Psoas muscle (tissue), 8 donors: ENCODE data around the gene DSE. TPM values are rescaled to one million over a fixed set of nuclear protein-coding genes. Genes with fewer than 3 reads are reported as not detected.
A peak's percentile ranks its signal among the peaks of the same experiment; 100 is the strongest.
"Not testable (repeated sequence)": the region's sequence is repeated elsewhere in the genome, so short reads cannot be mapped to it uniquely, and the experiment has no call there.

ENCODE experiments used
- ATAC-seq, 4 donors: fragments of 200-7000 bp; cut with Tn5 transposase; one replicate each; pipeline ENCODE4 v1.9.1; 2020; ENCODE audit warnings: moderate library complexity in 3 of 4, mild to moderate bottlenecking in 2 of 4
- DNase-seq, 2 donors: peaks; one replicate each; pipeline ENCODE4 v3.0.0-alpha.2; 2020
- H3K27ac ChIP-seq: fragments of 200-600 bp; one replicate; pipeline ENCODE4 v1.8.0; 2022
- H3K27me3 ChIP-seq, 3 donors: fragments of 200-600 bp in 1 of 3; one replicate each; pipeline versions ENCODE4 v1.6.1 to v1.8.0; 2013 to 2022; ENCODE audit warnings: low read length in 2 of 3, mild to moderate bottlenecking in 2 of 3, moderate library complexity in 1 of 3; ENCODE audit not compliant: insufficient read depth in 3 of 3
- H3K36me3 ChIP-seq, 2 donors: fragments of 200-600 bp in 1 of 2; one replicate each; pipeline versions ENCODE4 v1.6.1 to v1.8.0; 2013 to 2022; ENCODE audit warnings: low read depth in 1 of 2, mild to moderate bottlenecking in 1 of 2, moderate library complexity in 1 of 2; ENCODE audit not compliant: insufficient read depth in 1 of 2
- H3K4me1 ChIP-seq: fragments of 200-600 bp; one replicate; pipeline ENCODE4 v1.8.0; 2022
- H3K4me3 ChIP-seq: fragments of 200-600 bp; one replicate; pipeline ENCODE4 v1.8.0; 2022; ENCODE audit warnings: mild to moderate bottlenecking
- H3K9me3 ChIP-seq: fragments of 200-600 bp; one replicate; pipeline ENCODE4 v1.8.0; 2022
- WGBS, 3 donors: extraction: QIAGEN DNeasy Blood & Tissue Kit; methylation state at CpG; one replicate each; pipeline versions ENCODE4 v1.1.6 to v1.1.7; 2013; 5-methylcytosine and 5-hydroxymethylcytosine counted together
- intact Hi-C, 2 donors: fragments of 100-400 bp; cut with DNase I; formaldehyde crosslinking; loops; one replicate each; pipeline versions ENCODE4 v1.11.0 to v1.14.2; 2022
- long read RNA-seq, 2 donors: library from polyadenylated mRNA; unstranded; transcript quantifications; one replicate each; pipeline ENCODE4 v2.0.0, GENCODE V29; 2021
- polyA plus RNA-seq, 3 donors: library from polyadenylated mRNA; stranded (reverse); fragments of 200-250 nt; gene quantifications; one replicate each; pipeline ENCODE4 v1.2.3, GENCODE V29; 2013
- total RNA-seq, 4 donors: library from RNA; stranded (reverse); fragmentation: NEBNext Ultra II Directional in 2 of 4; extraction: Animal tissue kit (Norgen Biotek cat#: 25700) in 2 of 4; gene quantifications; one replicate each; pipeline versions ENCODE4 v1.2.1 to v1.2.4, GENCODE V29; 2021 to 2023
- TF ChIP-seq, protein P1 (sequence below): fragments of 200-600 bp; IDR thresholded peaks from one replicate; pipeline ENCODE4 v1.8.0; 2022; ENCODE audit warnings: antibody characterized with exemption
- donor health status: healthy with polysubstance abuse.
- donor health status: DM: no; HTN: no; CAD: no; lungs with moderate emphysema.
- donor health status: Bipolar disorder and iron deficiency.
- donor health status: healthy.
- donor health status: DM: yes; HTN: yes; CAD: no.
- donor health status: DM: no; HTN: no; CAD: no.
- donor health status: DM: no; HTN: no; CAD: no.
- donor health status: DM: yes; HTN: yes; CAD: no.

DSE gene
- total RNA-seq (10 to 100 TPM in 3 of 4 donors, 1 to 10 TPM in 1; 9.6 to 26.7 (median 12.1) TPM), polyA plus RNA-seq (1 to 10 TPM; 2.3 to 5.2 (median 3.2) TPM)
- long read RNA-seq, donor 1, full-length matches to known transcripts: 10 of 50 reads
- long read RNA-seq, donor 1, partial matches to known transcripts: 2 of 50 reads
- long read RNA-seq, donor 1, other reads (novel, unspliced or antisense): 38 of 50 reads
- long read RNA-seq, donor 2, full-length matches to known transcripts: 1 of 104 reads
- long read RNA-seq, donor 2, partial matches to known transcripts: 0 of 104 reads
- long read RNA-seq, donor 2, other reads (novel, unspliced or antisense): 103 of 104 reads

DNA sequence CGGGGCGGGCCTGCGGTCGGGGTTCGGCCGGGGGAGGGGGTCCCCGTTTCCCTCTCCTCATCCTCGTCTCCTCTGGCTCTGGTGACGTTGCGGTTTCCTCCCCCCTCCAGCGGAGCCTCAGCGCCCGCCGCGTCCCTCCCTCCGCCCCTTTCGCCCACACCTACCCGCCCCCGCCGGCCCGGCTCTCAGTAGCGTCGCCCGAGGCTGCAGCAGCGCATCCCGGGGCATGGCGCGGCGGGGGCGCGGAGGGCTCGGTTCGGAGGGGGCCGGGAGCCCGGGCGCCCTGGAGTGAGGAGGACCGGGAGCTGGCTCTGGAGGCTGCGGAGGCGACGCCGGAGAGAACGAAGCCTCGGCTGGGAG is at the start of gene DSE:
Gene DSE (plus strand): TSS at position 188 of the 360 bp plus-strand sequence. CDS start 28,304 bp downstream, outside the sequence.
- peak; percentile 87 to 93 (median 90) for ATAC-seq
- peak within 1 kb of the TSS; percentile 95 for H3K27ac ChIP-seq
- no peaks in the 10 kb centered on the region for H3K9me3 ChIP-seq
- TF ChIP-seq, protein P1, sequence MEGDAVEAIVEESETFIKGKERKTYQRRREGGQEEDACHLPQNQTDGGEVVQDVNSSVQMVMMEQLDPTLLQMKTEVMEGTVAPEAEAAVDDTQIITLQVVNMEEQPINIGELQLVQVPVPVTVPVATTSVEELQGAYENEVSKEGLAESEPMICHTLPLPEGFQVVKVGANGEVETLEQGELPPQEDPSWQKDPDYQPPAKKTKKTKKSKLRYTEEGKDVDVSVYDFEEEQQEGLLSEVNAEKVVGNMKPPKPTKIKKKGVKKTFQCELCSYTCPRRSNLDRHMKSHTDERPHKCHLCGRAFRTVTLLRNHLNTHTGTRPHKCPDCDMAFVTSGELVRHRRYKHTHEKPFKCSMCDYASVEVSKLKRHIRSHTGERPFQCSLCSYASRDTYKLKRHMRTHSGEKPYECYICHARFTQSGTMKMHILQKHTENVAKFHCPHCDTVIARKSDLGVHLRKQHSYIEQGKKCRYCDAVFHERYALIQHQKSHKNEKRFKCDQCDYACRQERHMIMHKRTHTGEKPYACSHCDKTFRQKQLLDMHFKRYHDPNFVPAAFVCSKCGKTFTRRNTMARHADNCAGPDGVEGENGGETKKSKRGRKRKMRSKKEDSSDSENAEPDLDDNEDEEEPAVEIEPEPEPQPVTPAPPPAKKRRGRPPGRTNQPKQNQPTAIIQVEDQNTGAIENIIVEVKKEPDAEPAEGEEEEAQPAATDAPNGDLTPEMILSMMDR: no peak
- peaks cover 7% of the 10 kb centered on the region for H3K4me1 ChIP-seq
- H3K4me3 ChIP-seq: peak within 1 kb of the TSS; percentile 97
- intact Hi-C loops: loop anchor here (5.0 kb wide), 2 partner anchors 42 to 47 kb away; no protein-coding TSS in a partner anchor
- no peaks in the 10 kb centered on the region for H3K27me3 ChIP-seq
- H3K36me3 ChIP-seq: no peaks in the 10 kb centered on the region
- peak; percentile 84 to 91 for DNase-seq
- 0 to 1% (median 1%) methylated on average over 22 to 43 of the region's 43 CpGs for WGBS, 3 donors

DNA sequence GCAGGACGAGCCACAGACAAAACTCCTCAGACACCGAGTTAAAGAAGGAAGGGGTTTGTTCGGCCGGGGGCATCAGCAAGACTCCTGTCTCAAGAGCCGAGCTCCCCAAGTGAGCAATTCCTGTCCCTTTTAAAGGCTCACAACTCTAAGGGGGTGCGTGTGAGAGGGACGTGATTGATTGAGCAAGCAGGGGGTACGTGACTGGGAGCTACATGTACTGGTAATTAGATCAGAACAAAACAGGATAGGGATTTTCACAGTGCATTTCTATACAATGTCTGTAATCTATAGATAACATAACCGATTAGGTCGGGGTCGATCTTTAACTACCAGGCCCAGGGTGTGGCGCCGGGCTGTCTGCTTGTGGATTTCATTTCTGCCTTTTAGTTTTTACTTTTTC is 48.8 kb upstream of the DSE start:
- WGBS, 3 donors: 88 to 90% (median 88%) methylated on average over 13 of the region's 13 CpGs
- intact Hi-C loops, H3K4me3 ChIP-seq, ATAC-seq, H3K4me1 ChIP-seq, H3K36me3 ChIP-seq, H3K9me3 ChIP-seq, DNase-seq, H3K27me3 ChIP-seq, H3K27ac ChIP-seq: not testable (repeated sequence)

DNA sequence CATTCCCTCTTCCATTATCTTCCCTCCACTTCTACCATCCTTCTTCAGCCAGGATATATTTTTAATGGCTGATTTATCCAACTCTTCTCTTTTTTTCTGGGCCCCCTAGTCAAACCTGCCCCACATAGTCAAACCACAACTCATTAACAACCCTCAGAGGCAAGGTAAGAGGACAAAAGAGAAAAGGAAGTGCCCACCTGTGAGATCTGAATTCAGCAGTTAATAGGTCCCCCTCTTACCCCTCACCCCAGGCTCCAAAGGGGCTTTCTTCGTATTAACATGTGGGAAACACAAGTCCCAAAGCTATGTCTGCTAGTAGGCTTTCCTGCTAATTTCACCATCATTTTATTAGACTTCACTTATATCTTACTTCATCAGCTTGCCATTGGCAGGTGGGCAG is 46.9 kb upstream of the DSE start:
- TF ChIP-seq, protein P1: no peak
- 81 to 93% (median 85%) methylated on average over 1 of the region's 1 CpG for WGBS, 3 donors
- Histone ChIP-seq H3K27me3 (no peaks in the 10 kb centered on the region), H3K9me3 (no peaks in the 10 kb centered on the region), H3K4me1 (peaks cover 16% of the 10 kb centered on the region), H3K4me3 (no peak overlapping the region), H3K36me3 (no peaks in the 10 kb centered on the region), H3K27ac (no peak overlapping the region)
- ATAC-seq (no peak), DNase-seq (no peak)
- intact Hi-C loops: no loop called here

DNA sequence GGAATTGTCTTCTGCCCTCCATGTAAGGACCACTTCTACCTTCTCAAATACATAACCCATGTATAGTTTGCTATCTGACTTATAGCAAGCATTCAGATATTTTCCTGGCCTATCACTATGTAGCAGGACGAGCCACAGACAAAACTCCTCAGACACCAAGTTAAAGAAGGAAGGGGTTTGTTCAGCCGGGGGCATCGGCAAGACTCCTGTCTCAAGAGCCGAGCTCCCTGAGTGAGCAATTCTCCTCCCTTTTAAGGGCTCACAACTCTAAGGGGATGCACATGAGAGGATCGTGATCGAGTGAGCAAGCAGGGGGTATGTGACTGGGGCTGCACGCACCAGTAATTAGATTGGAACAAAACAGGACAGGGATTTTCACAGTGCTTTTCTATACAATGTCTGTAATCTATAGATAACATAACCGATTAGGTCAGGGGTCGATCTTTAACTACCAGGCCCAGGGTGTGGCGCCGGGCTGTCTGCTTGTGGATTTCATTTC is 45.1 kb upstream of the DSE start:
- H3K4me3 ChIP-seq, H3K9me3 ChIP-seq, H3K27ac ChIP-seq, ATAC-seq, H3K27me3 ChIP-seq, DNase-seq, H3K36me3 ChIP-seq, intact Hi-C loops: not testable (repeated sequence)
- H3K4me1 ChIP-seq: peaks cover 24% of the 10 kb centered on the region
- 94 to 96% (median 94%) methylated on average over 9 to 11 of the region's 11 CpGs for WGBS, 3 donors

DNA sequence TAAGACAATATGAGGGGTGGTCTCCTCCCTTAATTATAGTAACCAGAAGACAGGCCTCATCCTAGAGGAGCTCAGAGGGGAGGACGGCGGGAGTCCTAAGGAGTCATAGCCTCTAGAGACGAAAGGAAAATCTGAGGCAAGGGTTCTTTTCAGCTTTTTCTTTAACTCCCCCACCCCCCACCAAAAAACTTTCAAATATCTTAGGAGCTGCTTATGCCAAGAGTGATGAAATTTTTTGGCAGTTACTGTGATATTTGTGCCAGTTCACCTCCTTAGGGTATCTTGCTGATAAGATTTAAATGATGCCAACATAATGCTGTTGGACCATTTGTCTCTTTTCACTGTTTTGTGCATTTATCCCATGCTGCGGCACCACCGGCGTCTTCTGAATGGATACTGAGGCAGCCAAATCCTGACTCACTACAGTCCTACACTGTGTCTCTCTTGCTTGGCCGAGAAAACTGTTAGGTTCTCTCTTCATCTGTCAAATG is 44.5 kb upstream of the DSE start:
- TF ChIP-seq, protein P1: no peak
- Histone ChIP-seq H3K4me1 (peaks cover 24% of the 10 kb centered on the region), H3K27ac (no peak overlapping the region), H3K4me3 (no peak overlapping the region), H3K27me3 (no peaks in the 10 kb centered on the region), H3K9me3 (no peaks in the 10 kb centered on the region), H3K36me3 (no peaks in the 10 kb centered on the region)
- intact Hi-C loops: no loop called here
- DNase-seq (no peak), ATAC-seq (no peak)
- WGBS, 3 donors: 72 to 84% (median 76%) methylated on average over 7 of the region's 7 CpGs
